ENCODE measurements around the gene GABRB1. TPM values are rescaled to one million over a fixed set of nuclear protein-coding genes. Genes with fewer than 3 reads are reported as not detected.

GABRB1 gene
- total RNA-seq, 4 donors from 2014 or later = not detected

DNA sequence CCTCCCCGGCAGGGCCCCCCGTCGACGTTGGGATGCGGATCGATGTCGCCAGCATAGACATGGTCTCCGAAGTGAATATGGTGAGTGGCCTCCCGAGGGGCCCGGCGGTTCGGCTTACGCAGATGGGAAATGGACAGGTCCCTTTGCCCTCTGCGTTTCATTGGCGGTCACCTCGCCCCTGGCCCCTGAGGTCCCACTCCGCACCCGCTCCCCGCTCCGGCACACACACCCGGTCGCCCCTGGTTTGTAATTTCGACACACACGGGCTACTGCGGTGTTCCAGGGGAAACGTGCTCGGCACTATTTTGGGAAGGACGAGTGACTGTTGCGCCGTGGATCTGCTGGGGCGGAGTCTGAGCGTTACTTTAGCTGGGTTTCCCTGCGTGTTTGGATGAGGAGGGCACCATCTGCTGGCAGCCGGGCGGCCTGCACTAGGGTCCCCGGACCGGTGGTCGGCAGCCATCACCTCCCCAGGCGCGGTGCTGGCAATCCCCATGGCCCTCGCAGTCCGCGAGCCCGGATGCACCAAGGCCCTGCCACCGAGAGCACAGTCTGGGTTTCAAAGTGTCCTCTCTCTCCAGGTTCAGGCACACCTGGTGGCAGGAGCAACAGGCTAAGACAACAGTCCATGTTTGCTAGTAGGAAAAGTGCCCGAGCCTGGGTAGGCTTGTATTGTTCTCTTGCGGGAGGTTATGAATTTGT, 1.2 kb downstream of the GABRB1 start:
- peak in 1 of 3 donors; percentile 5 for TF ChIP-seq CTCF (IDR thresholded peaks at IDR 0.05)
- TF ChIP-seq POLR2A (IDR thresholded peaks at IDR 0.05) = no peak
- WGBS, 2 donors = 4 to 5% methylated on average over 34 to 35 of the region's 47 CpGs
- intact Hi-C loops (cut with DNase I; ENCODE audit: low total_unique reads) = no loop called here
- peak overlapping the region; percentile 7 for H3K4me3 ChIP-seq (ENCODE audit: low read depth, poor library complexity, severe bottlenecking)
- DNase-seq (ENCODE audit: low spot score in 2 of 2) = peak in 1 of 2 donors; percentile 84

DNA sequence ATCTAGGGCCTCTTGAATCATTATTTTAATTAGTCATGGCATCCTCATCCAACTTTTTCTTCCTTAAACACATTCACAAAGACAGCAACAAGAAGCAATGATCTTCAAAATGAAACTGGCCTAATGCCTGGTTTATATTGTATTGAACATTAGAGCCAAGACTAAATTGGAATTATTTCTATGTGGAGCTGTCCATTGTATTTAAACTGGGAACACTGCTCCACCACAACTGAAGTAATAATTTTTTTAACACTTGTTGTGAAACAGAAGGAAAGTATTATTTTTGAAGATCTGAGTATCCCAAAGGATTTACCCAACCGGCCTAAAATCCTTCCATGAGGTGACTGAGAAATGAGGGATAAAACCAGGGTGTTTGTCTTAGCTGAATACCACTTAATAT, 6.9 kb downstream of the GABRB1 start:
- no peak for DNase-seq (ENCODE audit: low spot score in 2 of 2)
- no peak overlapping the region for H3K4me3 ChIP-seq (ENCODE audit: low read depth, poor library complexity, severe bottlenecking)
- TF ChIP-seq CTCF (IDR thresholded peaks at IDR 0.05) (no peak), POLR2A (IDR thresholded peaks at IDR 0.05) (no peak)
- 69 to 91% methylated on average over 1 of the region's 1 CpG for WGBS, 2 donors
- intact Hi-C loops (cut with DNase I; ENCODE audit: low total_unique reads) = no loop called here

DNA sequence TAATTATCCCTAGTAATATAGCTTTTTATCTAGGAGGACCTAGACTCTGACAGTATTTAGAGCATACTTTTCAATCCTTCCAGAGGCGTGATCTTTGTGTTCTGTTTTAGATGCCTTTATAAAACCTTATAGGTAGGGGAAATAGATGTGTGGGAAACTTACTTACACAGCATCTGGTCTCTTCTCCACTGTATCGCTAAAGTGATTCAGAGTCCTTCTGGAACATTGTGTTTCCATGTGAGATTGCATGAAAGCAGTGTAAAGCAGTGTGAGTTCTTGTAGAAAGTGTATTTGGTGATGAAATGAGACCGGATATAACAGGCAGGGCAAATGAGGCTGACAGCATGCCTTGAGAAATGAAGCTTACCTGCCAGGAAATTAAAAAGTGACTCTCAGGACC, 9.5 kb downstream of the GABRB1 start:
- no peak for DNase-seq (ENCODE audit: low spot score in 2 of 2)
- intact Hi-C loops (cut with DNase I; ENCODE audit: low total_unique reads) = no loop called here
- H3K4me3 ChIP-seq (ENCODE audit: low read depth, poor library complexity, severe bottlenecking) = no peak overlapping the region
- WGBS, 2 donors = 91% methylated on average over 3 of the region's 3 CpGs
- TF ChIP-seq POLR2A (IDR thresholded peaks at IDR 0.05) (no peak), CTCF (IDR thresholded peaks at IDR 0.05) (no peak)

GRCh38 chr4:47043821-47044220, 12.5 kb downstream of the GABRB1 start:
- intact Hi-C loops (cut with DNase I; ENCODE audit: low total_unique reads) = no loop called here
- no peak for TF ChIP-seq POLR2A (IDR thresholded peaks at IDR 0.05)
- no peak for TF ChIP-seq CTCF (IDR thresholded peaks at IDR 0.05)
- no peak for DNase-seq (ENCODE audit: low spot score in 2 of 2)
- 55 to 65% methylated on average over 3 of the region's 3 CpGs for WGBS, 2 donors
- H3K4me3 ChIP-seq (ENCODE audit: low read depth, poor library complexity, severe bottlenecking) = no peak overlapping the region

DNA sequence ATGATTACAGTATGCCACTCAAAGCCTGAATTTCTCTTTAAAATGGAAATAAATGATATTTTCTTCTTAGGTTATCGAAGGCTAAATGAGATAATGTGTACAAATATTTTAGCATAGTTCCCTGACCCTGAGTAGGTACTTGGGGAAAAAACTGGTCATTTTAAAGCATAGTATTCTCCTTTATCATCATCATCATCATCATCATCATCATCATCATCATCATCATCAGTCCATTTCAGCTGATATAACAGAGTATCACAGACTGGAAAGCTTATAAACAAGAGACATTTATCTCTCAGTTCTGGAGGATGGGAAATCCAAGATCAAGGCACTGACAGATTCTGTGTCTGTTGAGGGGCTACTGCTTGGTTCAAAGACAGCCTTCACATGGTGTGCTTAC, 13.9 kb downstream of the GABRB1 start:
- no peak overlapping the region for H3K4me3 ChIP-seq (ENCODE audit: low read depth, poor library complexity, severe bottlenecking)
- 85 to 97% methylated on average over 1 of the region's 1 CpG for WGBS, 2 donors
- TF ChIP-seq POLR2A (IDR thresholded peaks at IDR 0.05) = no peak
- no peak for TF ChIP-seq CTCF (IDR thresholded peaks at IDR 0.05)
- intact Hi-C loops (cut with DNase I; ENCODE audit: low total_unique reads) = no loop called here
- DNase-seq (ENCODE audit: low spot score in 2 of 2) = no peak

DNA sequence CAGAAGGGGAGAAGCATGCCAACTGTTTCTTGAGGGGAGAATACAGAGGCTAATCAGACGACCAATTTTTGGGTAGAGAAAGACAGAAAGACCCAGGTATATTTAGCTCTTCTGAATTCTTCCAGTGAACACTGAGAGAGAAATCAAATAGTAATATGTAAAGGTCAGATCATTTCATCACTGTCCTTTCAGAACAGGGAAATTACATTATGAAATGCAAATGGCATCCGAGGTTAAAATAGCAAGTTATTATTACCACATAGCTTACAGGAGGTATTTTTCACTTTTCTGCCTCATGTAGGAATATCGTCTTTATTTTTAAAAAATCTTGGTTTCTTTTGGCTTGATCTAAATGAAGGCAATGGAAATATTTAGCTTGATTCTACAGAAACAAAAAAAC, 18.0 kb downstream of the GABRB1 start:
- WGBS, 2 donors = 53 to 59% methylated on average over 3 of the region's 3 CpGs
- TF ChIP-seq CTCF (IDR thresholded peaks at IDR 0.05) (no peak), POLR2A (IDR thresholded peaks at IDR 0.05) (no peak)

More for the DNA sequence above, 18.0 kb downstream of the GABRB1 start:
- intact Hi-C loops (cut with DNase I; ENCODE audit: low total_unique reads) = no loop called here
- H3K4me3 ChIP-seq (ENCODE audit: low read depth, poor library complexity, severe bottlenecking) = no peak overlapping the region
- DNase-seq (ENCODE audit: low spot score in 2 of 2) = no peak
